ENCODE data around the gene CMTM7.

GRCh38 chr3:32480604-32481003, 89.0 kb downstream of the CMTM7 start:
- TF ChIP-seq GATA3 (IDR thresholded peaks at IDR 0.05; ENCODE audit: low read depth, low read length) (no peak), GATA2 (IDR thresholded peaks at IDR 0.05; ENCODE audit: low read depth, low read length) (no peak)
